MM.1S (cell line): ENCODE data around the gene LCNL1.

Source experiments
- DNase-seq: peaks from one replicate; pipeline ENCODE4 v3.0.0-alpha.2; 2015
- H2AFZ ChIP-seq: fragments of 300-600 bp; sonication (generic); 2 replicates; pipeline ENCODE4 v1.6.0; 2016; ENCODE audit warnings: antibody characterized with exemption, low read length
- H3F3A ChIP-seq: fragments of 300-600 bp; sonication (generic); 2 replicates; pipeline ENCODE4 v1.6.1; 2016; ENCODE audit warnings: mild to moderate bottlenecking, antibody characterized with exemption, low read length, moderate library complexity, mixed read lengths; ENCODE audit not compliant: insufficient read depth
- H3K27ac ChIP-seq: fragments of 300-600 bp; sonication (generic); 2 replicates; pipeline ENCODE4 v1.5.1; 2016; ENCODE audit warnings: mild to moderate bottlenecking, low read length
- H3K27me3 ChIP-seq: fragments of 300-600 bp; sonication (generic); replicated peaks from 2 replicates; pipeline ENCODE4 v1.6.0; 2016; ENCODE audit warnings: low read length; ENCODE audit not compliant: insufficient read depth
- H3K36me3 ChIP-seq: fragments of 300-600 bp; sonication (generic); replicated peaks from 2 replicates; pipeline ENCODE4 v1.6.1; 2016; ENCODE audit warnings: mild to moderate bottlenecking, low read length, mixed read lengths; ENCODE audit not compliant: insufficient read depth
- H3K4me1 ChIP-seq: fragments of 300-600 bp; sonication (generic); 2 replicates; pipeline ENCODE4 v1.6.1; 2016; ENCODE audit warnings: low read length, mixed read lengths
- H3K4me2 ChIP-seq: fragments of 300-600 bp; sonication (generic); 2 replicates; pipeline ENCODE4 v1.6.0; 2016; ENCODE audit warnings: low read depth, low read length
- H3K4me3 ChIP-seq: fragments of 300-600 bp; sonication (generic); 2 replicates; pipeline ENCODE4 v1.5.1; 2016; ENCODE audit warnings: low read length, mixed read lengths
- H3K79me2 ChIP-seq: fragments of 300-600 bp; sonication (generic); 2 replicates; pipeline ENCODE4 v1.6.1; 2016; ENCODE audit warnings: mixed run types, low read length, mixed read lengths
- H3K9ac ChIP-seq: fragments of 300-600 bp; sonication (generic); 2 replicates; pipeline ENCODE4 v1.6.1; 2016; ENCODE audit warnings: low read length, mixed read lengths
- H3K9me2 ChIP-seq: fragments of 300-600 bp; sonication (generic); replicated peaks from 2 replicates; pipeline ENCODE4 v1.6.1; 2016; ENCODE audit warnings: mild to moderate bottlenecking, low read length, mixed read lengths; ENCODE audit not compliant: insufficient read depth
- H3K9me3 ChIP-seq: fragments of 300-600 bp; sonication (generic); replicated peaks from 2 replicates; pipeline ENCODE4 v1.6.1; 2016; ENCODE audit warnings: mild to moderate bottlenecking, low read length, mixed read lengths; ENCODE audit not compliant: insufficient read depth
- H4K20me1 ChIP-seq: fragments of 300-600 bp; sonication (generic); 2 replicates; pipeline ENCODE4 v1.6.1; 2016; ENCODE audit warnings: mild to moderate bottlenecking, low read length, moderate library complexity, mixed read lengths; ENCODE audit not compliant: insufficient read depth
- CTCF ChIP-seq: fragments of 300-600 bp; sonication (generic); IDR thresholded peaks from 2 replicates; pipeline ENCODE4 v1.5.1; 2016; ENCODE audit warnings: antibody characterized with exemption, low read length, mixed read lengths
- EZH2 ChIP-seq: fragments of 300-600 bp; sonication (generic); optimal IDR thresholded peaks from 2 replicates; pipeline ENCODE3; 2017; ENCODE audit warnings: low read depth, mild to moderate bottlenecking, antibody characterized with exemption, low read length, mixed read lengths
- EZH2phosphoT487 ChIP-seq: fragments of 300-600 bp; sonication (generic); IDR thresholded peaks from 2 replicates; pipeline ENCODE4 v1.6.1; 2018; ENCODE audit warnings: antibody characterized with exemption, low read length

Gene LCNL1

GRCh38 chr9:137017791-137018497 lies 35.2 kb downstream of the LCNL1 start:
- no peaks in the 10 kb centered on the region for H3K4me1 ChIP-seq
- H3K27me3 ChIP-seq, result peaks cover 51% of the 10 kb centered on the region
- TF ChIP-seq EZH2phosphoT487 (no peak), EZH2 (no peak), CTCF (no peak)
- no peak overlapping the region for H3K4me2 ChIP-seq
- no peak overlapping the region for H2AFZ ChIP-seq
- no peaks in the 10 kb centered on the region for H3K9me3 ChIP-seq
- H4K20me1 ChIP-seq, result no peaks in the 10 kb centered on the region
- no peaks in the 10 kb centered on the region for H3K79me2 ChIP-seq
- no peak for DNase-seq
- no peak overlapping the region for H3K27ac ChIP-seq
- H3K36me3 ChIP-seq, result no peaks in the 10 kb centered on the region
- no peaks in the 10 kb centered on the region for H3F3A ChIP-seq
- H3K9me2 ChIP-seq, result no peaks in the 10 kb centered on the region
- H3K4me3 ChIP-seq, result no peak overlapping the region
- H3K9ac ChIP-seq, result no peak overlapping the region

DNA sequence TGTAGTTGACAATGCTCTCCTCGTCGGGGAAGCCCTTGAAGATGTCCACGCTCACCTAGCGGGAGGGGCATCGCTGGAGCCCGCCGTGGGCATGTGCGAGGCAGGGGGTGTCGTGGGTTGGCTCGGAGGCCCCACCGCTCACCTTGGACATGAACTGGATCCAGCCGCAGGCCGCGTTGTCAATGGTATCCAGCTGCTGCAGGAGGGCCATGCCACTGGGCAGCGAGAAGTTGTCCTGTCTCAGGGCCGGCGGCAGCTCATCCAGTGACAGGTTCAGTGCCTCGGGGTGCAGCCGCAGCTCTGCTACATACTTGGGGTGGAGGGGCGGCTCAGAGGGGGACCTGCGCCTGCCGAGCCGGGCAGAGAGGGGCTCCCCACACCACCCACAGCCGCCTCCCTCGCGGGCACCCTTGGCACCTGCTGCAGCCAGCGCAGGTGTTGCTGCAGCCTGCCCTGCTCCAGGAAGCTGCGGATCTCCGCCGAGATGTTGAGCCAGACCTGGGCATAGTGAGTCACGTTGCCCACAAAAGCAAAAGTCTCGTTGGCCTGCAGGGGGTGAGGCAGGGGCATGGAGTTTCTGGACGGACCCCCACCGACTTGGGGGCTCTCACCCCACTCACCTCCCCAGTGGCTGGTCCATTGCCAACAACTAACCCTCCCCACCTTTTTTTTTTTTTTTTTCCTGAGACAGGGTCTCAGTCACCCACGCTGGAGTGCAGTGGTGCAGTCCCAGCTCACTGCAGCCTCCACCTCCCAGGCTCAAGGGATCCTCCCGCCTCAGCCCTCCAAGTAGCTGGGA lies 36.2 kb downstream of the LCNL1 start:
- TF ChIP-seq CTCF (no peak), EZH2 (no peak), EZH2phosphoT487 (no peak)
- H3K79me2 ChIP-seq, result no peaks in the 10 kb centered on the region
- H3K36me3 ChIP-seq, result no peaks in the 10 kb centered on the region
- no peaks in the 10 kb centered on the region for H3K9me3 ChIP-seq
- H3K9me2 ChIP-seq, result no peaks in the 10 kb centered on the region
- peaks cover 45% of the 10 kb centered on the region for H3K27me3 ChIP-seq
- no peak for DNase-seq
- no peak overlapping the region for H3K27ac ChIP-seq
- no peak overlapping the region for H3K4me3 ChIP-seq
- no peak overlapping the region for H2AFZ ChIP-seq
- H3F3A ChIP-seq, result no peaks in the 10 kb centered on the region
- no peak overlapping the region for H3K9ac ChIP-seq
- no peak overlapping the region for H3K4me2 ChIP-seq
- H4K20me1 ChIP-seq, result no peaks in the 10 kb centered on the region
- no peaks in the 10 kb centered on the region for H3K4me1 ChIP-seq

GRCh38 chr9:137019891-137020683 lies 37.3 kb downstream of the LCNL1 start:
- H3K4me2 ChIP-seq, result no peak overlapping the region

More at GRCh38 chr9:137019891-137020683, 37.3 kb downstream of the LCNL1 start:
- Histone ChIP-seq H3K4me1 (no peaks in the 10 kb centered on the region), H4K20me1 (no peaks in the 10 kb centered on the region), H3K9me3 (no peaks in the 10 kb centered on the region), H2AFZ (no peak overlapping the region), H3K36me3 (no peaks in the 10 kb centered on the region), H3K9ac (no peak overlapping the region), H3K27me3 (peaks cover 35% of the 10 kb centered on the region), H3F3A (no peaks in the 10 kb centered on the region), H3K9me2 (no peaks in the 10 kb centered on the region), H3K79me2 (no peaks in the 10 kb centered on the region), H3K4me3 (no peak overlapping the region), H3K27ac (no peak overlapping the region)
- no peak for TF ChIP-seq EZH2
- no peak for DNase-seq
